Naive B cell (primary cell): ENCODE measurements around the gene UQCRH. TPM values are rescaled to one million over a fixed set of nuclear protein-coding genes. Genes with fewer than 3 reads are reported as not detected.
"Not testable (repeated sequence)": the region's sequence is repeated elsewhere in the genome, so short reads cannot be mapped to it uniquely, and the experiment has no call there.

Experiments
- ATAC-seq, 2 donors: fragments of 150-1000 bp; cut with Tn5 transposase; 2 replicates each; pipeline ENCODE4 v1.10.0; 2021; ENCODE audit warnings: low read depth in 2 of 2, mild to moderate bottlenecking in 2 of 2, moderate library complexity in 2 of 2
- DNase-seq: peaks from one replicate; pipeline ENCODE4 v3.0.0; 2022
- H3K27ac Mint-ChIP-seq, 6 donors: one replicate each; pipeline ENCODE4 v1.8.0; 2020 to 2022; ENCODE audit warnings: mild to moderate bottlenecking in 6 of 6, mixed read lengths in 6 of 6, moderate library complexity in 5 of 6, inconsistent platforms in 2 of 6
- H3K27me3 Mint-ChIP-seq, 3 donors: one replicate each; pipeline ENCODE4 v1.8.0; 2021 to 2022; ENCODE audit warnings: mixed read lengths in 3 of 3, mild to moderate bottlenecking in 1 of 3
- H3K36me3 Mint-ChIP-seq, 2 donors: one replicate each; pipeline ENCODE4 v1.8.0; 2020 to 2022; ENCODE audit warnings: mixed read lengths in 2 of 2, inconsistent platforms in 1 of 2, mild to moderate bottlenecking in 1 of 2
- H3K4me1 Mint-ChIP-seq, 3 donors: one replicate each; pipeline ENCODE4 v1.8.0; 2020 to 2022; ENCODE audit warnings: mixed read lengths in 3 of 3, inconsistent platforms in 1 of 3, mild to moderate bottlenecking in 1 of 3, moderate library complexity in 1 of 3
- H3K4me3 Mint-ChIP-seq, 8 donors: one replicate each; pipeline ENCODE4 v1.8.0; 2020 to 2022; ENCODE audit warnings: mild to moderate bottlenecking in 8 of 8, mixed read lengths in 8 of 8, moderate library complexity in 8 of 8, inconsistent platforms in 2 of 8
- H3K9me3 Mint-ChIP-seq, 7 donors: one replicate each; pipeline ENCODE4 v1.8.0; 2020 to 2022; ENCODE audit warnings: mixed read lengths in 7 of 7, mild to moderate bottlenecking in 5 of 7, inconsistent platforms in 2 of 7, moderate library complexity in 1 of 7
- polyA plus RNA-seq, 6 donors: library from polyadenylated mRNA; unstranded; fragments of 300-500 nt; fragmentation: Illumina TruSeq; gene quantifications; one replicate each; pipeline ENCODE4 v1.2.3, GENCODE V29; 2021; ENCODE audit warnings: low read depth in 6 of 6

Gene UQCRH
- polyA plus RNA-seq, 6 donors from 2014 or later: 280 to 322 (median 304) TPM

GRCh38 chr1:46331786-46332540 is 28.5 kb downstream of the UQCRH start:
- DNase-seq: peak; percentile 48
- peaks cover 8 to 16% (median 13%) of the 10 kb centered on the region in 3 donors for H3K4me1 Mint-ChIP-seq
- peak overlapping the region in 4 of 8 donors; percentile 31 to 69 (median 36) for H3K4me3 Mint-ChIP-seq
- H3K27me3 Mint-ChIP-seq, H3K36me3 Mint-ChIP-seq, H3K9me3 Mint-ChIP-seq: not testable (repeated sequence)
- H3K27ac Mint-ChIP-seq: peak overlapping the region; percentile 89 to 97 (median 96)
- ATAC-seq: peak; percentile 27 to 61

DNA sequence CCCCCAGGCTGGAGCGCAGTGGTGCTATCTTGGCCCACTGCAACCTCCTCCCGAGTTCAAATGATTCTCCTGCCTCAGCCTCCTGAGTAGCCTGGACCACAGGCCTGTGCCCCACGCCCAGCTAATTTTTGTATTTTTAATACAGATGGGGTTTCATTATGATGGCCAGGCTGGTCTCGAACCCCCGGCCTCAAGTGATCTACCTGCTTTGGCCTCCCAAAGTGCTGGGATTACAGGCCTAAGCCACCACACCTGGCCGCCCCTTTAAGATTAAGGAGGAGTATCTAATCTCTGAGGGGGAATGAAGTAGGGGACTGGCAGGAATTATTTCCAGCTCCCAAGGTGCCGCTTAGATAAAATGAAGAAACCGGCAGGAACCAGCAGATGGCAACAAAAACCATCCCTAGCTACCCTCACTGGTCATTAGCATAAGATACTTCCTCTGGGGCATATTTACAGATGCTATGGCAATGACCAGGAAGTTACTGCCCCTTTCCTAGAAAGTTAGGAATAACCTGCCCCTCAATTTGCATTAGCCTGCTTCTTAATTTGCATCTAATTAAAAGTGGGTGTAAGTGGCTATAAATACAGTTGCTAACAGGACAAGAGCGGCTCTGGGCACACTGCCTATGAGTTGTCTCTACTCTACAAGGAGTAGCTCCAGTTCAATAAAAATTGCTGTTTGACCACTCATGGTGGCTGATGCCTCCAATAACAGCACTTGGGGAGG is 30.0 kb downstream of the UQCRH start:
- DNase-seq (no peak), ATAC-seq (peak; percentile 32 to 55)
- H3K9me3 Mint-ChIP-seq: no peaks in the 10 kb centered on the region
- peak overlapping the region in 1 of 6 donors; percentile 89 for H3K27ac Mint-ChIP-seq
- peaks cover 8 to 16% (median 13%) of the 10 kb centered on the region in 3 donors for H3K4me1 Mint-ChIP-seq
- H3K4me3 Mint-ChIP-seq: peak overlapping the region in 1 of 8 donors; percentile 35
- H3K36me3 Mint-ChIP-seq: no peaks in the 10 kb centered on the region
- H3K27me3 Mint-ChIP-seq: no peaks in the 10 kb centered on the region

DNA sequence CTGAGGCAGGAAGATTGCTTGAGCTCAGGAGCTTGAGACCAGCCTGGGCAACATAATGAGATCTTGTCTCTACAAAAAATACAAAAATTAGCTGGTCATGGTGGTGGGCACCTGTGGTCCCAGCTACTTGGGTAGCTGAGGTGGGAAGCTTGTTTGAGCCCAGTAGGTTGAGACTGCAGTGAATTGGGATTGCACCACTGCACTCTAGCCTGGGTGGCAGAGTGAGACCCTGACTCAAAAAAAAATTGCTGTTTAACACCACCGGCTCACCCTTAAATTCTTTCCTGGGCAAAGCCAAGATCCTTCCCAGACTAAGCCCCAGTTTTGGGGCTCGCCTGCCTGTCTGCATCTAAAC is 30.5 kb downstream of the UQCRH start:
- H3K27ac Mint-ChIP-seq: no peak overlapping the region
- peak overlapping the region in 1 of 8 donors; percentile 35 for H3K4me3 Mint-ChIP-seq
- peaks cover 8 to 16% (median 13%) of the 10 kb centered on the region in 3 donors for H3K4me1 Mint-ChIP-seq
- no peak for DNase-seq
- H3K36me3 Mint-ChIP-seq: no peaks in the 10 kb centered on the region
- no peaks in the 10 kb centered on the region for H3K9me3 Mint-ChIP-seq
- no peaks in the 10 kb centered on the region for H3K27me3 Mint-ChIP-seq
- ATAC-seq: no peak

DNA sequence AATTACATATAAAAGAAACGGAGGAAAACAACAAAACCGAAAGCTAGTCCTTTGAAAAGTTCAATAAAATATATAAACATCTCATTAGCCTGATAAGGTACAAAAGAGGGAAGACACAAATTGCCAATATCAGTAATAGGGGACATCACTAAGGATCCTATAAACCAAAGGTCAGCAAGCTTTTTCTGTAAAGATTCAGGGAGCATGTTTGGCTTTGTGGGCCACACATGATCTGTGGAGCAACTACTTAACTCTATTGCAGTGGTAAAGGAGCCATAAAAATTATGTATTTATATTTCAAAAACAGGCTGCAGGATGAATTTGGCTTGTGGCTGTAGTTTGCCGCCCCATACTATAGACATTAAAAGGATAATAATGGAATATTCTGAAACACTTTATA is 31.6 kb downstream of the UQCRH start:
- ATAC-seq: no peak

DNA sequence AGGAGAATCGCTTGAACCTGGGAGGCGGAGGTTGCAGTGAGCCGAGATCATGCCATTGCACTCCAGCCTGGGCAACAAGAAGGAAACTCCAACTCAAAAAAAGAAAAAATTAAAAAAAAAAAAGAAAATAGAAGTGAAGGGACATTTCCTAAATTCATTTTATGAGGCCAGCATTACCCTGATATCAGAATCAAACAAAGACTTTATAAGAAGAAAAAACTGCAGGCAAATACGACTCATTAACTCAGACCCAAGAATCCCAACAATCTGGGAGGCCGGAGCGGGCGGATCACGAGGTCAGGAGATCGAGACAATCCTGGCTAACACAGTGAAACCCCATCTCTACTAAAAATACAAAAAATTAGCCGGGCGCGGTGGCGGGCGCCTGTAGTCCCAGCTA is 33.9 kb downstream of the UQCRH start:
- ATAC-seq, H3K36me3 Mint-ChIP-seq, DNase-seq, H3K9me3 Mint-ChIP-seq, H3K27me3 Mint-ChIP-seq: not testable (repeated sequence)
- Mint-ChIP-seq H3K27ac (peak overlapping the region in 1 of 6 donors; percentile 80), H3K4me1 (peaks cover 26 to 36% (median 31%) of the 10 kb centered on the region in 3 donors), H3K4me3 (peak overlapping the region in 1 of 8 donors; percentile 30)

More for the DNA sequence above, 31.6 kb downstream of the UQCRH start:
- no peak overlapping the region for H3K27ac Mint-ChIP-seq
- H3K4me1 Mint-ChIP-seq: peaks cover 12 to 23% (median 18%) of the 10 kb centered on the region in 3 donors
- no peaks in the 10 kb centered on the region for H3K27me3 Mint-ChIP-seq
- H3K36me3 Mint-ChIP-seq: peaks cover 0 to under 1% of the 10 kb centered on the region in 2 donors
- no peak for DNase-seq
- H3K4me3 Mint-ChIP-seq: no peak overlapping the region
- peaks cover 0 to 4% (median 0%) of the 10 kb centered on the region in 7 donors for H3K9me3 Mint-ChIP-seq

DNA sequence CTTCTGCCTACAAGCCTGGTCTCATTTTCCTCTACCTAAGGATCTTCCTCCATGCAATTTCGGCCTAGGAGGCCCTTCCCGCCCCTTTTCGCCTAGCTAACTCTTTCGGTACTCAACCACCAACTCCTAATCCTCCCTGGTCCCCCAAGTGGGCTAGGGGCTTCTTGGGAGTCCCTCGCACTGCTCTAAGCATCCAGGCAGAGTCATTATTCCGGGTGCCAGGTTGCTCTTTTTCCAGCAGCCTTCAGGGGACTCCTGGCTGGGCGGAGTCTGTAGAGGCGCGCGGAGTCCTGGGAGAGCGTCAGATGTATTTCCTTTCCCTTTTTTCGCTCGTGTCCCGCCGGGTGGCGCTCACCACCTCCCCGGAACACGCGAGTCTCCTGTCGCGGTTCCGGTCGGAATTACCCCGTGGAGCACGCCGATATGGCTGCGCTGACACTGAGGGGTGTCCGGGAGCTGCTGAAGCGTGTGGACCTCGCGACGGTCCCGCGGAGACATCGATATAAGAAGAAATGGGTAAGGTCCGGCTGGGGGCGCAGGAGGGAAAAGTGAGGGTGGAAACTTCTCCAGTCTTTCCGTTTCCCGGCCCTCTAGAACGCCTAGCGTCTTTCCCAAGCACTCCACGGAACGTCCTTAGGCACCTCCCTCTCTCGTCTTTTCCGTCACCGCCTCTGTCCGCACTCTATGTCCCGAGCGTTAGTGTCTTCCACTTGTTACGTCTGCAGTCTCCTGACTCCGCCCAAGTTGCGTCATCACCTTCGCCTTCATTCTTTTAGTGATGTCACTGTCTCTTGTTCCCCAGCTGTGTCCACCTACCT is 37.1 kb downstream of the UQCRH start, which contains the start of gene NSUN4:
Gene NSUN4 (plus strand): TSS at position 404 of the 818 bp plus-strand sequence. CDS start 20 bp downstream, at position 424.
- ATAC-seq (peak; percentile 77 to 83), DNase-seq (peak; percentile 87)
- H3K4me1 Mint-ChIP-seq: peaks cover 39 to 48% (median 43%) of the 10 kb centered on the region in 3 donors
- peaks cover 4 to 11% of the 10 kb centered on the region in 2 donors for H3K36me3 Mint-ChIP-seq
- no peaks in the 10 kb centered on the region for H3K27me3 Mint-ChIP-seq
- H3K9me3 Mint-ChIP-seq: peaks cover 0 to 6% (median 2%) of the 10 kb centered on the region in 7 donors
- H3K4me3 Mint-ChIP-seq: peak within 1 kb of the TSS; percentile 91 to 100 (median 100)
- H3K27ac Mint-ChIP-seq: peak within 1 kb of the TSS; percentile 100

DNA sequence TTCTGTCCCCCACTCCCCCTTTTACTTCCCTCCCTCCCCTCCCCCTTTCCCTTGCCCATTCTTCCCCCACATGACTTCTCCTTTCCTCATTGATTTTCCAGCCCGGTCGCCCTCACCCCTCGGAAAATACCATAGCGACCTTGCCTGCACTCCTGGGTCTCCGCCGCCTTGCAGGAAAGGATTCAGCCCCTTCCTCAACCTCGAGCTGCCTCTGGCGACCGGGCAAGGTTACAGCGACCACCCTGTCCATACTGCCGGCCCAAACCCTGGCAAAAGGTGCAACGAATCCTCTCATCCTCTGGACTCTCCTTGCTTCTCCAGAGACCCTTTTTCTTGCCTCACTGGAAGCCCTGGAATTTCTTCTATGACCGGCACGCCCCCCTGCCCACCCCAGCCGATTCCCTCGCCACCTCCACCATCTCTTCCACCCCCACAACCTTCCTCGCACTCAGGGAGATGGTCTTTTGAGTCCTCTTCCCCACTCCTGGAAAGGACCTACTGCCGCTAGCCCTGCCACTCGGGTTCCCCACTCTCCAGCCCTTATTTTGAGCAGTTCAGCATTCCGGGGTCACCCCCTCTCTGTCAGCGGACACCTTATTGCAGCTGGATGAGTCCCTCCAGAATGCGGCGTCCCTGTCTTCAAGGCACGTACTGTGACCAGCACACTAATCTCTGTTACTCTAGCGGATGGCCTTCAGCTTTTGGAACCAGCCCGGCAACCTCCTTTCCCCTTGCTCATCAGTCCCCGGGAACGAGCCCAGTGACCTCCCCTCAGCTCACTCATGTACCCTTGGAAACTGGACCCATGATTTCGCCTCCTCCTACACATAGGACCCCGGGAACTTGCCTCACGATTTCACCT is 38.0 kb downstream of the UQCRH start:
- H3K9me3 Mint-ChIP-seq: peaks cover 0 to 6% (median 2%) of the 10 kb centered on the region in 7 donors
- peak overlapping the region; percentile 91 to 100 (median 100) for H3K4me3 Mint-ChIP-seq
- ATAC-seq: no peak
- H3K27ac Mint-ChIP-seq: peak overlapping the region; percentile 100
- peak; percentile 11 for DNase-seq
- peaks cover 4 to 12% of the 10 kb centered on the region in 2 donors for H3K36me3 Mint-ChIP-seq
- H3K27me3 Mint-ChIP-seq: no peaks in the 10 kb centered on the region
- peaks cover 39 to 48% (median 43%) of the 10 kb centered on the region in 3 donors for H3K4me1 Mint-ChIP-seq

DNA sequence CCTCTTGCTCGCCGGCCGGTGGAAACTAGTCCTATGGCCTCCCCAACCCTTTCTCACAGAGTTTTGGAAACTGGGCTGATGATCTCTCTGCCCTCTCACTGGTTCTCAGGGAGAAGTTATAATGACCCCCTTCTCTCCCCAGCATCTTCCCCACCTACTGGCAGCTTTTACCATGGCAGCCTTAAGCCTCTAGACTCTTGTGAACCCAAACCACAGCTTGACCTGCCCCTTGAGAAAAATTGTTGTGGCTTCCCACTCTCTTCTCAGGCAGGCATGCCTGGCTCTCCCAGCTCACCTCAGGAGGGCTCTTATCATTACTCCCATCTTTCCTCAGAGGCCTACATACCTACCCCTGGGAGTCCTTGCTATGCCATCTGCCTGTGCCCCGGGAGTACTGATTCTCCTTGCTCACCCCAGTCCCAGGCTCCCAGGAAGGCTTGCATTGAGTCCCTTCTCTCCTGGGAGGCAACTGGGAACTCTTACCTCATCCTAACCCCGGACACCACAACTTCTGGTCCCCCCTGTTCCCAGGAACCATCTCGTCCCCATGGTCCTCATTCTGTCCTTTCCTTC is 38.7 kb downstream of the UQCRH start:
- Mint-ChIP-seq H3K27ac (peak overlapping the region; percentile 100), H3K4me1 (peaks cover 39 to 48% (median 47%) of the 10 kb centered on the region in 3 donors), H3K27me3 (no peaks in the 10 kb centered on the region), H3K36me3 (peaks cover 4 to 12% of the 10 kb centered on the region in 2 donors), H3K4me3 (peak overlapping the region; percentile 91 to 100 (median 100)), H3K9me3 (peaks cover 0 to 6% (median 2%) of the 10 kb centered on the region in 7 donors)
- peak in 1 of 2 donors; percentile 11 for ATAC-seq
- peak; percentile 29 for DNase-seq

DNA sequence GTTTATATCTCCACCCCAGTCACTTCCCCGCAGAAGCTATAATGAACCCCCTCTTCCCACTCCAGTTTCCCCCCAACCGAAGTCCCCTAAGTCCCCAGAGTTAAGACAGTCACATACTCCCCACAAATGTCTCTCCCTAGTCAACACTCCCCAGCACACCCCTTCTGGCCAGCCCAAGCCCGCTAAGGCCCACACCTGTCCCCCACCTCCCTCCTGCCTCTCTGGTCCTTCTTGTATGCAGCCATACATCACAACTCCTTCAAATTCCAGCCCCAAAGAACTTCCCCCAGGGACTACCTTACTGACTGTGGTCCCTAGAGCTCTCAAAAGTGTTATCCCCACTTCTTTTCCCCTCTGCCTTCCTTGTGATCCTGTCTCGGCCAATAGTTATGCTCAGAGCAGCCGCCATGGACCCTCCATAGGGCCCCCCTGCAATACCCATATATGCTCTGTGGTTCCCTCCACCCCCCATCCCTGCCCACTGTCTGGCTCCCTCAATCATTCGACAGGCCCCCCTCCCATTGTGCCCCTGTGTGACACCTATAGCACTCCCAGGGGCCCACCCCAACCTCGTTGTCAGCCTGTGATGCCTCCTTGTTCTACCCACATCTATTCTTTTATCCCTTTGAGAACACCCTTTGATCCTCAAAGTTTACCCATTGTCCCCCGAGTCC is 39.3 kb downstream of the UQCRH start:
- Mint-ChIP-seq H3K9me3 (peaks cover 0 to 6% (median 2%) of the 10 kb centered on the region in 7 donors), H3K27me3 (no peaks in the 10 kb centered on the region), H3K4me1 (peaks cover 39 to 49% (median 49%) of the 10 kb centered on the region in 3 donors), H3K4me3 (peak overlapping the region in 5 of 8 donors; percentile 21 to 98 (median 67)), H3K36me3 (peaks cover 4 to 14% of the 10 kb centered on the region in 2 donors), H3K27ac (peak overlapping the region; percentile 100)
- no peak for ATAC-seq
- no peak for DNase-seq

DNA sequence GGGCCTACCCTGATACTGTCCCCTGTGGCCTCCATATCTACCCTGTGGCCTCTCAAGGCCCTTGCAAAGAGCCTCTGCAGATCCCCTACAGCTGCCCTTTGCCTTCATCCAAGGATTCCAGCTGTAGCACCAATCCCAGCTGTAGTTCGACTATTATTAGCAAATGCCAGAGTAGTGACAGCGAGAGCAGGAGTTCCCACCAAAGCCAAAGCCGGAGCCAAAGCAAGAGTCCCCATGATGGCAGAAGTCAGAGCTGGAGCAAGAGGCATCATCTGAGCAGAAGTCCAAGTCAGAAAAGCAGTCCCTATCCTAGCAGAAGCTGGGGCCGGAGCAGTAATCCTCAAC is 39.8 kb downstream of the UQCRH start:
- H3K36me3 Mint-ChIP-seq: peaks cover 4 to 18% of the 10 kb centered on the region in 2 donors

GRCh38 chr1:46343705-46344104 is 40.2 kb downstream of the UQCRH start:
- peaks cover 4 to 18% of the 10 kb centered on the region in 2 donors for H3K36me3 Mint-ChIP-seq
- DNase-seq (no peak), ATAC-seq (no peak)
- H3K27me3 Mint-ChIP-seq: no peaks in the 10 kb centered on the region
- peaks cover 44 to 54% (median 54%) of the 10 kb centered on the region in 3 donors for H3K4me1 Mint-ChIP-seq
- peak overlapping the region; percentile 33 to 100 (median 100) for H3K27ac Mint-ChIP-seq
- peaks cover 0 to 6% (median 2%) of the 10 kb centered on the region in 7 donors for H3K9me3 Mint-ChIP-seq
- no peak overlapping the region for H3K4me3 Mint-ChIP-seq

More for the DNA sequence above, 39.8 kb downstream of the UQCRH start:
- peaks cover 0 to 6% (median 2%) of the 10 kb centered on the region in 7 donors for H3K9me3 Mint-ChIP-seq
- H3K4me3 Mint-ChIP-seq: peak overlapping the region in 2 of 8 donors; percentile 55 to 67
- peaks cover 44 to 54% (median 54%) of the 10 kb centered on the region in 3 donors for H3K4me1 Mint-ChIP-seq
- no peak for DNase-seq
- ATAC-seq: no peak
- peak overlapping the region; percentile 33 to 100 (median 100) for H3K27ac Mint-ChIP-seq
- no peaks in the 10 kb centered on the region for H3K27me3 Mint-ChIP-seq
